CD4-positive, alpha-beta T cell treated with Interleukin-2 at 100 ng/mL for 4 hours (primary cell): ENCODE measurements around the gene PAFAH1B1.
A peak's percentile ranks its signal among the peaks of the same experiment; 100 is the strongest.
"Not testable (repeated sequence)": the region's sequence is repeated elsewhere in the genome, so short reads cannot be mapped to it uniquely, and the experiment has no call there.

Experiments used
- DNase-seq: peaks from one replicate; pipeline ENCODE4 v3.0.0-alpha.2; 2020; ENCODE audit warnings: low spot score

Gene PAFAH1B1

GRCh38 chr17:2636169-2636930, 42.9 kb downstream of the PAFAH1B1 start:
- DNase-seq, result no peak

- DNase-seq, result no peak
These were observed 44.0 kb downstream of the PAFAH1B1 start for GRCh38 chr17:2637422-2637821.

- DNase-seq, result no peak
These were observed 51.5 kb downstream of the PAFAH1B1 start for GRCh38 chr17:2644971-2645370.

- DNase-seq, result no peak
These were observed 54.5 kb downstream of the PAFAH1B1 start for GRCh38 chr17:2647957-2648356.

- DNase-seq, result no peak
These were observed 55.7 kb downstream of the PAFAH1B1 start for GRCh38 chr17:2649191-2649590.

- not testable (repeated sequence) for DNase-seq
These were observed 59.5 kb downstream of the PAFAH1B1 start for GRCh38 chr17:2652911-2653310.

- no peak for DNase-seq
These were observed 62.1 kb downstream of the PAFAH1B1 start for GRCh38 chr17:2655546-2655945.

GRCh38 chr17:2656283-2656682, 62.8 kb downstream of the PAFAH1B1 start:
- no peak for DNase-seq

- not testable (repeated sequence) for DNase-seq
These were observed 65.9 kb downstream of the PAFAH1B1 start for GRCh38 chr17:2659337-2659736.

- DNase-seq, result not testable (repeated sequence)
These were observed 67.0 kb downstream of the PAFAH1B1 start for GRCh38 chr17:2660410-2660809.

- DNase-seq, result no peak
These were observed 78.6 kb downstream of the PAFAH1B1 start for GRCh38 chr17:2672026-2672425.

GRCh38 chr17:2679247-2679646, 85.8 kb downstream of the PAFAH1B1 start:
- not testable (repeated sequence) for DNase-seq

- no peak for DNase-seq
These were observed 87.5 kb downstream of the PAFAH1B1 start for GRCh38 chr17:2680961-2681360.

GRCh38 chr17:2681650-2682049, 88.2 kb downstream of the PAFAH1B1 start:
- no peak for DNase-seq

- no peak for DNase-seq
These were observed 88.9 kb downstream of the PAFAH1B1 start for GRCh38 chr17:2682176-2682938.

GRCh38 chr17:2683912-2684311, 90.5 kb downstream of the PAFAH1B1 start:
- no peak for DNase-seq

GRCh38 chr17:2684549-2684948, 91.1 kb downstream of the PAFAH1B1 start:
- no peak for DNase-seq

- no peak for DNase-seq
These were observed 92.2 kb downstream of the PAFAH1B1 start for GRCh38 chr17:2685696-2686095.

GRCh38 chr17:2687074-2687418, 93.6 kb downstream of the PAFAH1B1 start:
- DNase-seq, result no peak

- no peak for DNase-seq
These were observed 95.2 kb downstream of the PAFAH1B1 start for GRCh38 chr17:2688351-2689342.

GRCh38 chr17:2689411-2690164, 96.1 kb downstream of the PAFAH1B1 start:
- peak; percentile 48 for DNase-seq
